ENCODE measurements around the gene LBHD1. TPM values are rescaled to one million over a fixed set of nuclear protein-coding genes. Genes with fewer than 3 reads are reported as not detected.

The LBHD1 gene
- total and polyA plus RNA-seq, 2 donors (not counting 3 experiments of a cell fraction or from before 2014, with no cell fraction given), result 3.8 to 7.5 TPM

Small RNA genes lying within 50 kb of the gene (small RNA-seq; reads per million reads assigned to genes)
- not detected for gene SNORA57 (ENCODE audit: insufficient read depth, insufficient read length, low read depth, low replicate concordance)

Other genes with a start within 250 kb of the LBHD1 start
- gene AHNAK, start 125.5 kb downstream of the LBHD1 start, total RNA-seq, result 381 and 436 TPM in 2 replicates
- gene AHNAK, start 125.5 kb downstream of the LBHD1 start, polyA plus RNA-seq, result 25.1 and 35.2 TPM in 2 replicates
- gene EEF1G, start 98.4 kb downstream of the LBHD1 start, total RNA-seq, result 1,341 and 1,345 TPM in 2 replicates
- gene EEF1G, start 98.4 kb downstream of the LBHD1 start, polyA plus RNA-seq, result 1,723 and 2,133 TPM in 2 replicates
- gene TUT1, start 80.7 kb downstream of the LBHD1 start, total RNA-seq, result 16.9 and 17.8 TPM in 2 replicates
- gene TUT1, start 80.7 kb downstream of the LBHD1 start, polyA plus RNA-seq, result 11.5 and 12.7 TPM in 2 replicates
- gene MTA2, start 70.4 kb downstream of the LBHD1 start, total RNA-seq, result 166 and 176 TPM in 2 replicates
- gene MTA2, start 70.4 kb downstream of the LBHD1 start, polyA plus RNA-seq, result 30.2 and 40.4 TPM in 2 replicates
- gene EML3, start 59.5 kb downstream of the LBHD1 start, total RNA-seq, result 101 and 110 TPM in 2 replicates
- gene EML3, start 59.5 kb downstream of the LBHD1 start, polyA plus RNA-seq, result 75.7 and 78.3 TPM in 2 replicates
- 8.2 and 8.8 TPM in 2 replicates for gene ROM1, start 59.0 kb downstream of the LBHD1 start, total RNA-seq
- 4.8 and 5.3 TPM in 2 replicates for gene ROM1, start 59.0 kb downstream of the LBHD1 start, polyA plus RNA-seq
- gene B3GAT3, start 50.3 kb downstream of the LBHD1 start, total RNA-seq, result 31.6 and 35.0 TPM in 2 replicates
- gene B3GAT3, start 50.3 kb downstream of the LBHD1 start, polyA plus RNA-seq, result 37.2 and 48.0 TPM in 2 replicates
- 357 and 389 TPM in 2 replicates for gene GANAB, start 25.7 kb downstream of the LBHD1 start, total RNA-seq
- 433 and 455 TPM in 2 replicates for gene GANAB, start 25.7 kb downstream of the LBHD1 start, polyA plus RNA-seq
- 21.7 and 22.8 TPM in 2 replicates for gene INTS5, start 19.0 kb downstream of the LBHD1 start, total RNA-seq
- gene INTS5, start 19.0 kb downstream of the LBHD1 start, polyA plus RNA-seq, result 20.3 and 20.9 TPM in 2 replicates
- gene C11orf98, start 7.1 kb downstream of the LBHD1 start, total RNA-seq, result 58.7 and 61.0 TPM in 2 replicates
- gene C11orf98, start 7.1 kb downstream of the LBHD1 start, polyA plus RNA-seq, result 32.3 and 39.5 TPM in 2 replicates
- gene CSKMT, start 7.0 kb downstream of the LBHD1 start, total RNA-seq, result 28.4 and 38.1 TPM in 2 replicates
- gene CSKMT, start 7.0 kb downstream of the LBHD1 start, polyA plus RNA-seq, result 7.8 and 7.9 TPM in 2 replicates
- 8.6 and 9.0 TPM in 2 replicates for gene UQCC3, start 594 bp downstream of the LBHD1 start, total RNA-seq
- 15.3 and 15.5 TPM in 2 replicates for gene UQCC3, start 594 bp downstream of the LBHD1 start, polyA plus RNA-seq
- 112 and 113 TPM in 2 replicates for gene UBXN1, start 6.8 kb upstream of the LBHD1 start, total RNA-seq
- 105 and 114 TPM in 2 replicates for gene UBXN1, start 6.8 kb upstream of the LBHD1 start, polyA plus RNA-seq
- 0.20 and 0.37 TPM in 2 replicates for gene LRRN4CL, start 17.3 kb upstream of the LBHD1 start, total RNA-seq
- 0.03 TPM in 1 of 2 replicates, not detected in the other for gene LRRN4CL, start 17.3 kb upstream of the LBHD1 start, polyA plus RNA-seq
- gene BSCL2, start 35.2 kb upstream of the LBHD1 start, total RNA-seq, result 31.1 and 31.3 TPM in 2 replicates
- gene BSCL2, start 35.2 kb upstream of the LBHD1 start, polyA plus RNA-seq, result 94.8 and 126 TPM in 2 replicates
- gene GNG3, start 35.4 kb upstream of the LBHD1 start, total RNA-seq, result not detected in 2 replicates
- gene GNG3, start 35.4 kb upstream of the LBHD1 start, polyA plus RNA-seq, result not detected in 2 replicates
- 53.4 and 56.2 TPM in 2 replicates for gene HNRNPUL2, start 55.2 kb upstream of the LBHD1 start, total RNA-seq
- 14.1 and 18.3 TPM in 2 replicates for gene HNRNPUL2, start 55.2 kb upstream of the LBHD1 start, polyA plus RNA-seq
- 31.6 and 43.5 TPM in 2 replicates for gene TTC9C, start 56.2 kb upstream of the LBHD1 start, total RNA-seq
- 20.6 and 27.4 TPM in 2 replicates for gene TTC9C, start 56.2 kb upstream of the LBHD1 start, polyA plus RNA-seq
- 6.9 and 8.1 TPM in 2 replicates for gene ZBTB3, start 81.9 kb upstream of the LBHD1 start, total RNA-seq
- gene ZBTB3, start 81.9 kb upstream of the LBHD1 start, polyA plus RNA-seq, result 3.7 and 4.1 TPM in 2 replicates
- 94.3 and 96.2 TPM in 2 replicates for gene POLR2G, start 89.3 kb upstream of the LBHD1 start, total RNA-seq
- gene POLR2G, start 89.3 kb upstream of the LBHD1 start, polyA plus RNA-seq, result 258 and 266 TPM in 2 replicates
- gene TAF6L, start 99.1 kb upstream of the LBHD1 start, total RNA-seq, result 28.9 and 30.4 TPM in 2 replicates
- 28.6 and 33.3 TPM in 2 replicates for gene TAF6L, start 99.1 kb upstream of the LBHD1 start, polyA plus RNA-seq
- 27.6 and 27.8 TPM in 2 replicates for gene TMEM179B, start 115.1 kb upstream of the LBHD1 start, total RNA-seq
- gene TMEM179B, start 115.1 kb upstream of the LBHD1 start, polyA plus RNA-seq, result 102 and 123 TPM in 2 replicates
- gene TMEM223, start 119.7 kb upstream of the LBHD1 start, total RNA-seq, result 11.8 and 12.7 TPM in 2 replicates
- gene TMEM223, start 119.7 kb upstream of the LBHD1 start, polyA plus RNA-seq, result 26.7 and 31.8 TPM in 2 replicates
- gene NXF1, start 133.2 kb upstream of the LBHD1 start, total RNA-seq, result 71.4 and 74.4 TPM in 2 replicates
- 99.8 and 101 TPM in 2 replicates for gene NXF1, start 133.2 kb upstream of the LBHD1 start, polyA plus RNA-seq
- 41.3 and 42.8 TPM in 2 replicates for gene STX5, start 159.8 kb upstream of the LBHD1 start, total RNA-seq
- 46.4 and 50.7 TPM in 2 replicates for gene STX5, start 159.8 kb upstream of the LBHD1 start, polyA plus RNA-seq
- gene TEX54, start 160.6 kb upstream of the LBHD1 start, total RNA-seq, result not detected in 2 replicates
- gene TEX54, start 160.6 kb upstream of the LBHD1 start, polyA plus RNA-seq, result not detected in 2 replicates
- gene WDR74, start 167.3 kb upstream of the LBHD1 start, total RNA-seq, result 51.7 and 51.8 TPM in 2 replicates
- gene WDR74, start 167.3 kb upstream of the LBHD1 start, polyA plus RNA-seq, result 44.7 and 44.8 TPM in 2 replicates
- gene SLC3A2, start 208.6 kb upstream of the LBHD1 start, total RNA-seq, result 190 and 208 TPM in 2 replicates
- 337 and 344 TPM in 2 replicates for gene SLC3A2, start 208.6 kb upstream of the LBHD1 start, polyA plus RNA-seq
- gene CHRM1, start 249.1 kb upstream of the LBHD1 start, total RNA-seq, result not detected in 2 replicates
- gene CHRM1, start 249.1 kb upstream of the LBHD1 start, polyA plus RNA-seq, result not detected in 2 replicates